Neural progenitor cell (in vitro differentiated cells): ENCODE results near the gene FBXW4. TPM values are rescaled to one million over a fixed set of nuclear protein-coding genes. Genes with fewer than 3 reads are reported as not detected.

Experiments
- DNase-seq: peaks from one replicate; pipeline ENCODE4 v3.0.0-alpha.2; 2016; ENCODE audit warnings: low spot score
- H2AFZ ChIP-seq: fragments of 200-600 bp; sonication (generic); replicated peaks from 2 replicates; pipeline ENCODE4 v1.6.1; 2016; ENCODE audit warnings: antibody characterized with exemption
- H3F3A ChIP-seq: fragments of 200-600 bp; sonication (generic); 2 replicates; pipeline ENCODE4 v1.6.1; 2016; ENCODE audit warnings: antibody characterized with exemption, low read depth
- H3K27ac ChIP-seq: fragments of 200-600 bp; sonication (generic); 2 replicates; pipeline ENCODE4 v1.5.1; 2016; ENCODE audit warnings: mild to moderate bottlenecking
- H3K27me3 ChIP-seq: fragments of 200-600 bp; sonication (generic); 2 replicates; pipeline ENCODE4 v1.6.1; 2016; ENCODE audit warnings: mild to moderate bottlenecking, moderate library complexity
- H3K36me3 ChIP-seq: fragments of 200-600 bp; sonication (generic); 2 replicates; pipeline ENCODE4 v1.5.1; 2016
- H3K4me1 ChIP-seq: fragments of 200-600 bp; sonication (generic); 2 replicates; pipeline ENCODE4 v1.6.1; 2016; ENCODE audit warnings: mixed run types
- H3K4me2 ChIP-seq: fragments of 200-600 bp; sonication (generic); 2 replicates; pipeline ENCODE4 v1.6.1; 2016
- H3K4me3 ChIP-seq: fragments of 200-600 bp; sonication (generic); 2 replicates; pipeline ENCODE4 v1.5.1; 2016
- H3K79me2 ChIP-seq: fragments of 200-600 bp; sonication (generic); 2 replicates; pipeline ENCODE4 v1.6.1; 2016; ENCODE audit warnings: low read depth
- H3K9ac ChIP-seq: fragments of 200-600 bp; sonication (generic); 2 replicates; pipeline ENCODE4 v1.6.1; 2016
- H3K9me3 ChIP-seq: fragments of 200-600 bp; sonication (generic); 2 replicates; pipeline ENCODE4 v1.5.1; 2016; ENCODE audit warnings: low read depth
- H4K20me1 ChIP-seq: fragments of 200-600 bp; sonication (generic); 2 replicates; pipeline ENCODE4 v1.6.1; 2016; ENCODE audit warnings: low read depth
- H3K27ac Mint-ChIP-seq: 3 replicates; pipeline ENCODE4 v1.8.0; 2021; ENCODE audit warnings: mixed read lengths
- H3K27me3 Mint-ChIP-seq: 2 replicates; pipeline ENCODE4 v1.8.0; 2022; ENCODE audit warnings: low read depth, mild to moderate bottlenecking, inconsistent platforms, moderate library complexity, mixed read lengths; ENCODE audit not compliant: insufficient read depth
- H3K36me3 Mint-ChIP-seq: 3 replicates; pipeline ENCODE4 v1.8.0; 2021; ENCODE audit warnings: mixed read lengths
- H3K4me1 Mint-ChIP-seq: 3 replicates; pipeline ENCODE4 v1.8.0; 2021; ENCODE audit warnings: mixed read lengths
- H3K4me3 Mint-ChIP-seq: 3 replicates; pipeline ENCODE4 v1.8.0; 2021; ENCODE audit warnings: mild to moderate bottlenecking, moderate library complexity, mixed read lengths
- H3K9me3 Mint-ChIP-seq: 3 replicates; pipeline ENCODE4 v1.8.0; 2020; ENCODE audit warnings: mixed read lengths
- EZH2 ChIP-seq: fragments of 200-600 bp; sonication (generic); IDR thresholded peaks from 2 replicates; pipeline ENCODE4 v1.6.1; 2017; ENCODE audit warnings: antibody characterized with exemption, mild to moderate bottlenecking, moderate library complexity
- EZH2phosphoT487 ChIP-seq: fragments of 200-600 bp; sonication (generic); IDR thresholded peaks from 2 replicates; pipeline ENCODE4 v1.6.1; 2017; ENCODE audit warnings: antibody characterized with exemption
- total RNA-seq: library from RNA; depleted of rRNA; stranded (reverse); fragments of >200 nt; gene quantifications from 2 replicates; pipeline ENCODE4 v1.2.3, GENCODE V29; 2015; ENCODE audit warnings: low replicate concordance
- TF ChIP-seq, protein P1 (sequence below): fragments of 200-600 bp; sonication (generic); IDR thresholded peaks from 2 replicates; pipeline ENCODE4 v1.5.1; 2017; ENCODE audit warnings: antibody characterized with exemption, mild to moderate bottlenecking

Gene FBXW4
- total RNA-seq, 1 donor from 2014 or later = 36.3 TPM

DNA sequence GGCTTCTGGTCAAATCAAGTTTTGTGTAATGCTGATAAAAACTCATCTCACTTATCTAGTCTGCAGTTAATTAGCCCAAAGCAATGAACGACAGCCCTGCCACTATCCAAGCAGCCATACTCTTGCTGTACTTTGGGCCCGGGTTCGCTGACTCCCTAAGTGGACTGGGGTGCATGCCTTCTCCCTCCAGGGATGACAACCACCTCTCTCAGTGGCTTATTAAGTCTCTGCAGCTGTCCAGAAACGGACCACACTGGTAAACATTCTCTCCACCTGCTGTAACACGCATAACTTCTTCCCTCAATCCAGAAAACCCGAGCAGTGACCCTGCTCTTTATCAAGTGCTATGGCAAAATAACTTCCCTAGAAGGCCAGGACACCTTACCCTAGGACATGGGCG lies 3.9 kb downstream of the FBXW4 start:
- H3K27me3 Mint-ChIP-seq = peaks cover 7% of the 10 kb centered on the region
- H3K9me3 ChIP-seq = no peaks in the 10 kb centered on the region
- no peak for DNase-seq
- H3K9me3 Mint-ChIP-seq = no peaks in the 10 kb centered on the region
- no peak overlapping the region for H3K27ac Mint-ChIP-seq
- peaks cover 19% of the 10 kb centered on the region for H3K4me1 Mint-ChIP-seq
- TF ChIP-seq EZH2 (no peak), EZH2phosphoT487 (no peak)
- TF ChIP-seq, protein P1, sequence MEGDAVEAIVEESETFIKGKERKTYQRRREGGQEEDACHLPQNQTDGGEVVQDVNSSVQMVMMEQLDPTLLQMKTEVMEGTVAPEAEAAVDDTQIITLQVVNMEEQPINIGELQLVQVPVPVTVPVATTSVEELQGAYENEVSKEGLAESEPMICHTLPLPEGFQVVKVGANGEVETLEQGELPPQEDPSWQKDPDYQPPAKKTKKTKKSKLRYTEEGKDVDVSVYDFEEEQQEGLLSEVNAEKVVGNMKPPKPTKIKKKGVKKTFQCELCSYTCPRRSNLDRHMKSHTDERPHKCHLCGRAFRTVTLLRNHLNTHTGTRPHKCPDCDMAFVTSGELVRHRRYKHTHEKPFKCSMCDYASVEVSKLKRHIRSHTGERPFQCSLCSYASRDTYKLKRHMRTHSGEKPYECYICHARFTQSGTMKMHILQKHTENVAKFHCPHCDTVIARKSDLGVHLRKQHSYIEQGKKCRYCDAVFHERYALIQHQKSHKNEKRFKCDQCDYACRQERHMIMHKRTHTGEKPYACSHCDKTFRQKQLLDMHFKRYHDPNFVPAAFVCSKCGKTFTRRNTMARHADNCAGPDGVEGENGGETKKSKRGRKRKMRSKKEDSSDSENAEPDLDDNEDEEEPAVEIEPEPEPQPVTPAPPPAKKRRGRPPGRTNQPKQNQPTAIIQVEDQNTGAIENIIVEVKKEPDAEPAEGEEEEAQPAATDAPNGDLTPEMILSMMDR = no peak
- H3K4me3 ChIP-seq = no peak overlapping the region
- H3K27me3 ChIP-seq = no peaks in the 10 kb centered on the region
- no peak overlapping the region for H3K4me3 Mint-ChIP-seq
- no peaks in the 10 kb centered on the region for H3K36me3 Mint-ChIP-seq
- peaks cover 88% of the 10 kb centered on the region for H3K79me2 ChIP-seq
- H3K27ac ChIP-seq = no peak overlapping the region
- H3K4me1 ChIP-seq = peaks cover 51% of the 10 kb centered on the region
- no peak overlapping the region for H3K4me2 ChIP-seq
- no peak overlapping the region for H2AFZ ChIP-seq
- peaks cover 21% of the 10 kb centered on the region for H3F3A ChIP-seq
- no peaks in the 10 kb centered on the region for H3K36me3 ChIP-seq
- peak overlapping the region; percentile 18 for H3K9ac ChIP-seq
- peaks cover 12% of the 10 kb centered on the region for H4K20me1 ChIP-seq

DNA sequence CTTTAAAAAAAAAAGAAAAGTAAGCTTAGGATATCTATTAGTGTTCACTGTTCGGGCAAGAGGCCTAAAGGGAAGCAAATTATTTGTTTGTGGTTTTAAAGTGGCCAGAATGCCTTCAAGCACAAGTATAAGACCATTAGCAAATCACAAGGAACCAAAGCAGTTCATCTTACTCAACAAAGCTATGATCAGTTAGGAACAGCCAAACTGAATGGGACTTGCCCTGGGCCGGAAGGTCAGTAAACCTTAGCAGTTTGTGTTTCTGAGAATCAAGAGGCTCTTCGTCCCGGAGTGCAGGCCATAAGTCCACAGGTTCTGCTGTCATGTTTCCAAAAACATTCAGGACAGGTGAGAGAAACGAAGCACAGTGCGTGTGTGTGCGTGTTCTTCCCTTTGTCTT lies 4.5 kb downstream of the FBXW4 start:
- H3K4me3 ChIP-seq = no peak overlapping the region
- H3K36me3 Mint-ChIP-seq = no peaks in the 10 kb centered on the region
- no peaks in the 10 kb centered on the region for H3K27me3 ChIP-seq
- no peak for DNase-seq
- no peak overlapping the region for H3K27ac Mint-ChIP-seq
- peak overlapping the region; percentile 25 for H3K4me2 ChIP-seq
- TF ChIP-seq, protein P1 = no peak
- TF ChIP-seq EZH2phosphoT487 (no peak), EZH2 (no peak)
- H3K4me1 Mint-ChIP-seq = peaks cover 18% of the 10 kb centered on the region
- peaks cover 17% of the 10 kb centered on the region for H4K20me1 ChIP-seq
- H3F3A ChIP-seq = peaks cover 21% of the 10 kb centered on the region
- peaks cover 50% of the 10 kb centered on the region for H3K4me1 ChIP-seq
- H3K4me3 Mint-ChIP-seq = no peak overlapping the region
- H2AFZ ChIP-seq = no peak overlapping the region
- H3K27ac ChIP-seq = no peak overlapping the region
- no peaks in the 10 kb centered on the region for H3K9me3 ChIP-seq
- H3K9ac ChIP-seq = no peak overlapping the region
- no peaks in the 10 kb centered on the region for H3K36me3 ChIP-seq
- H3K79me2 ChIP-seq = peaks cover 88% of the 10 kb centered on the region
- H3K9me3 Mint-ChIP-seq = no peaks in the 10 kb centered on the region
- peaks cover 6% of the 10 kb centered on the region for H3K27me3 Mint-ChIP-seq

DNA sequence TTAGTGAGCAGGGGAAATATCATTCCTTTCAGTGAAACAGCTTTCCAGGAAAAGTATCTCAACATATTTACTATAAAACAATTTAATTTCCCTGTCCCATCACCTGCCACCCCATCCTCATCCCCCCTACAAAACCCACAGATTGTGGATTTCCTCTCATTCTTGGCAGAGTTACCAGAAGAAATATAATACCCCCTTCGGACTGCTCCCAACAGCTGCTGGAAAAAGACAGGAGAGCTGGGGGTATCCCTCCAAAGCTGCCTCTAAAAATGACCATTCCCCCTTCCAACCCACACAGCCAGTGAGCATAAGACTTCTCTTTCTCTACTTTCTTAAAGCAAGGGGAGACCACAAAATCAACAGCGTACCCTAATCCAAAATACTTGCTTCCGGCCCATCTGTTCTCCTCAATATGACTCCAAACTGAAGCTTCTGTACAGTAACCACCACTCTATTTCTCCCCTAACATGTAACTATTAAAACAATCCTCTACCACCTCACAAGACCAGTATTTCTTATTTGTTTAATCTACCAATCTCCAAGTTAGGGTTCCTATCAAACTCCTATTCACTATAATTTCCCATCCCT lies 7.8 kb downstream of the FBXW4 start:
- H3K4me2 ChIP-seq = no peak overlapping the region
- H3F3A ChIP-seq = peaks cover 14% of the 10 kb centered on the region
- peaks cover 27% of the 10 kb centered on the region for H4K20me1 ChIP-seq
- H3K79me2 ChIP-seq = peaks cover 87% of the 10 kb centered on the region
- no peak overlapping the region for H2AFZ ChIP-seq
- H3K4me3 ChIP-seq = no peak overlapping the region
- no peaks in the 10 kb centered on the region for H3K27me3 Mint-ChIP-seq
- no peak overlapping the region for H3K27ac Mint-ChIP-seq
- no peaks in the 10 kb centered on the region for H3K9me3 Mint-ChIP-seq
- peaks cover 21% of the 10 kb centered on the region for H3K4me1 Mint-ChIP-seq
- TF ChIP-seq EZH2phosphoT487 = no peak
- TF ChIP-seq EZH2 = no peak
- TF ChIP-seq, protein P1 = no peak
- peaks cover 37% of the 10 kb centered on the region for H3K4me1 ChIP-seq
- H3K27ac ChIP-seq = no peak overlapping the region
- H3K36me3 Mint-ChIP-seq = no peaks in the 10 kb centered on the region
- H3K36me3 ChIP-seq = no peaks in the 10 kb centered on the region
- H3K9ac ChIP-seq = no peak overlapping the region
- no peak for DNase-seq
- H3K27me3 ChIP-seq = no peaks in the 10 kb centered on the region
- H3K4me3 Mint-ChIP-seq = no peak overlapping the region
- no peaks in the 10 kb centered on the region for H3K9me3 ChIP-seq
